Neural progenitor cell (in vitro differentiated cells): ENCODE results near the gene SLCO3A1. TPM values are rescaled to one million over a fixed set of nuclear protein-coding genes. Genes with fewer than 3 reads are reported as not detected.

Experiments used
- DNase-seq: peaks from one replicate; pipeline ENCODE4 v3.0.0-alpha.2; 2016; ENCODE audit warnings: low spot score
- H2AFZ ChIP-seq: fragments of 200-600 bp; sonication (generic); replicated peaks from 2 replicates; pipeline ENCODE4 v1.6.1; 2016; ENCODE audit warnings: antibody characterized with exemption
- H3F3A ChIP-seq: fragments of 200-600 bp; sonication (generic); 2 replicates; pipeline ENCODE4 v1.6.1; 2016; ENCODE audit warnings: antibody characterized with exemption, low read depth
- H3K27ac ChIP-seq: fragments of 200-600 bp; sonication (generic); 2 replicates; pipeline ENCODE4 v1.5.1; 2016; ENCODE audit warnings: mild to moderate bottlenecking
- H3K27me3 ChIP-seq: fragments of 200-600 bp; sonication (generic); 2 replicates; pipeline ENCODE4 v1.6.1; 2016; ENCODE audit warnings: mild to moderate bottlenecking, moderate library complexity
- H3K36me3 ChIP-seq: fragments of 200-600 bp; sonication (generic); 2 replicates; pipeline ENCODE4 v1.5.1; 2016
- H3K4me1 ChIP-seq: fragments of 200-600 bp; sonication (generic); 2 replicates; pipeline ENCODE4 v1.6.1; 2016; ENCODE audit warnings: mixed run types
- H3K4me2 ChIP-seq: fragments of 200-600 bp; sonication (generic); 2 replicates; pipeline ENCODE4 v1.6.1; 2016
- H3K4me3 ChIP-seq: fragments of 200-600 bp; sonication (generic); 2 replicates; pipeline ENCODE4 v1.5.1; 2016
- H3K79me2 ChIP-seq: fragments of 200-600 bp; sonication (generic); 2 replicates; pipeline ENCODE4 v1.6.1; 2016; ENCODE audit warnings: low read depth
- H3K9ac ChIP-seq: fragments of 200-600 bp; sonication (generic); 2 replicates; pipeline ENCODE4 v1.6.1; 2016
- H3K9me3 ChIP-seq: fragments of 200-600 bp; sonication (generic); 2 replicates; pipeline ENCODE4 v1.5.1; 2016; ENCODE audit warnings: low read depth
- H4K20me1 ChIP-seq: fragments of 200-600 bp; sonication (generic); 2 replicates; pipeline ENCODE4 v1.6.1; 2016; ENCODE audit warnings: low read depth
- H3K27ac Mint-ChIP-seq: 3 replicates; pipeline ENCODE4 v1.8.0; 2021; ENCODE audit warnings: mixed read lengths
- H3K27me3 Mint-ChIP-seq: 2 replicates; pipeline ENCODE4 v1.8.0; 2022; ENCODE audit warnings: low read depth, mild to moderate bottlenecking, inconsistent platforms, moderate library complexity, mixed read lengths; ENCODE audit not compliant: insufficient read depth
- H3K36me3 Mint-ChIP-seq: 3 replicates; pipeline ENCODE4 v1.8.0; 2021; ENCODE audit warnings: mixed read lengths
- H3K4me1 Mint-ChIP-seq: 3 replicates; pipeline ENCODE4 v1.8.0; 2021; ENCODE audit warnings: mixed read lengths
- H3K4me3 Mint-ChIP-seq: 3 replicates; pipeline ENCODE4 v1.8.0; 2021; ENCODE audit warnings: mild to moderate bottlenecking, moderate library complexity, mixed read lengths
- H3K9me3 Mint-ChIP-seq: 3 replicates; pipeline ENCODE4 v1.8.0; 2020; ENCODE audit warnings: mixed read lengths
- CTCF ChIP-seq: fragments of 200-600 bp; sonication (generic); IDR thresholded peaks from 2 replicates; pipeline ENCODE4 v1.5.1; 2017; ENCODE audit warnings: antibody characterized with exemption, mild to moderate bottlenecking
- EZH2 ChIP-seq: fragments of 200-600 bp; sonication (generic); IDR thresholded peaks from 2 replicates; pipeline ENCODE4 v1.6.1; 2017; ENCODE audit warnings: antibody characterized with exemption, mild to moderate bottlenecking, moderate library complexity
- EZH2phosphoT487 ChIP-seq: fragments of 200-600 bp; sonication (generic); IDR thresholded peaks from 2 replicates; pipeline ENCODE4 v1.6.1; 2017; ENCODE audit warnings: antibody characterized with exemption
- total RNA-seq: library from RNA; depleted of rRNA; stranded (reverse); fragments of >200 nt; gene quantifications from 2 replicates; pipeline ENCODE4 v1.2.3, GENCODE V29; 2015; ENCODE audit warnings: low replicate concordance

The SLCO3A1 gene
- total RNA-seq, 1 donor from 2014 or later, result 6.6 TPM

GRCh38 chr15:91833056-91833455 is 20.5 kb upstream of the SLCO3A1 start:
- Mint-ChIP-seq H3K4me1 (no peaks in the 10 kb centered on the region), H3K9me3 (no peaks in the 10 kb centered on the region), H3K36me3 (no peaks in the 10 kb centered on the region), H3K4me3 (no peak overlapping the region), H3K27ac (no peak overlapping the region), H3K27me3 (peaks cover 2% of the 10 kb centered on the region)
- no peaks in the 10 kb centered on the region for H3K27me3 ChIP-seq
- H3K9ac ChIP-seq, result no peak overlapping the region
- H3K4me1 ChIP-seq, result no peaks in the 10 kb centered on the region
- H3K4me3 ChIP-seq, result no peak overlapping the region
- no peaks in the 10 kb centered on the region for H3K36me3 ChIP-seq
- no peaks in the 10 kb centered on the region for H3K9me3 ChIP-seq
- no peaks in the 10 kb centered on the region for H3F3A ChIP-seq
- H4K20me1 ChIP-seq, result no peaks in the 10 kb centered on the region
- H3K79me2 ChIP-seq, result no peaks in the 10 kb centered on the region
- H3K4me2 ChIP-seq, result no peak overlapping the region
- no peak for DNase-seq
- TF ChIP-seq CTCF (no peak), EZH2 (no peak), EZH2phosphoT487 (no peak)
- H2AFZ ChIP-seq, result no peak overlapping the region
- H3K27ac ChIP-seq, result no peak overlapping the region

- peaks cover 7% of the 10 kb centered on the region for H3K27me3 Mint-ChIP-seq
- H3K4me1 ChIP-seq, result no peaks in the 10 kb centered on the region
These were observed 13.6 kb upstream of the SLCO3A1 start for GRCh38 chr15:91839867-91840266.

GRCh38 chr15:91841861-91842260 is 11.6 kb upstream of the SLCO3A1 start:
- no peak overlapping the region for H3K4me3 ChIP-seq
- H3K27ac ChIP-seq, result no peak overlapping the region
- no peaks in the 10 kb centered on the region for H3K79me2 ChIP-seq
- H3K4me3 Mint-ChIP-seq, result no peak overlapping the region
- H3K4me2 ChIP-seq, result no peak overlapping the region
- H3K4me1 ChIP-seq, result no peaks in the 10 kb centered on the region
- H3K36me3 Mint-ChIP-seq, result no peaks in the 10 kb centered on the region
- no peak overlapping the region for H2AFZ ChIP-seq
- H3K27me3 Mint-ChIP-seq, result peaks cover 5% of the 10 kb centered on the region
- H3K4me1 Mint-ChIP-seq, result peaks cover 6% of the 10 kb centered on the region
- H3K9me3 ChIP-seq, result no peaks in the 10 kb centered on the region
- TF ChIP-seq EZH2 (no peak), CTCF (no peak), EZH2phosphoT487 (no peak)
- no peak overlapping the region for H3K9ac ChIP-seq
- no peak overlapping the region for H3K27ac Mint-ChIP-seq
- H4K20me1 ChIP-seq, result no peaks in the 10 kb centered on the region
- H3K9me3 Mint-ChIP-seq, result no peaks in the 10 kb centered on the region
- no peaks in the 10 kb centered on the region for H3K27me3 ChIP-seq
- DNase-seq, result no peak
- H3K36me3 ChIP-seq, result no peaks in the 10 kb centered on the region
- no peaks in the 10 kb centered on the region for H3F3A ChIP-seq

More at GRCh38 chr15:91839867-91840266, 13.6 kb upstream of the SLCO3A1 start:
- Mint-ChIP-seq H3K4me3 (no peak overlapping the region), H3K36me3 (no peaks in the 10 kb centered on the region), H3K9me3 (no peaks in the 10 kb centered on the region), H3K4me1 (no peaks in the 10 kb centered on the region), H3K27ac (no peak overlapping the region)
- Histone ChIP-seq H3K27ac (no peak overlapping the region), H4K20me1 (no peaks in the 10 kb centered on the region), H3K9ac (no peak overlapping the region), H3K4me2 (no peak overlapping the region), H3K27me3 (no peaks in the 10 kb centered on the region), H3K36me3 (no peaks in the 10 kb centered on the region), H3K4me3 (no peak overlapping the region), H3K79me2 (no peaks in the 10 kb centered on the region), H2AFZ (peak overlapping the region; percentile 8), H3F3A (no peaks in the 10 kb centered on the region), H3K9me3 (no peaks in the 10 kb centered on the region)
- DNase-seq, result no peak
- TF ChIP-seq EZH2phosphoT487 (no peak), EZH2 (no peak), CTCF (no peak)
